ENCODE data around the gene PIH1D1. TPM values are rescaled to one million over a fixed set of nuclear protein-coding genes. Genes with fewer than 3 reads are reported as not detected.

The PIH1D1 gene
- total and polyA plus RNA-seq, 3 experiments from 2014 or later: 81.8 to 138 (median 132) TPM

- peak in 1 of 5 donors; percentile 20 for DNase-seq
- no peaks in the 10 kb centered on the region for H3K36me3 ChIP-seq (ENCODE audit: insufficient read depth, low read length)
- H3K27me3 ChIP-seq (ENCODE audit: insufficient read depth, low read length, poor library complexity, severe bottlenecking): peaks cover 79% of the 10 kb centered on the region
- H3K4me3 ChIP-seq (ENCODE audit: low read length): no peak overlapping the region
- peaks cover 19% of the 10 kb centered on the region for H3K4me1 ChIP-seq (ENCODE audit: insufficient read depth, low read length)
- ChIA-PET CTCF (interaction anchor here (1.4 kb wide), 1 partner anchor 38 kb away, joined by 3 read pairs; no protein-coding TSS in a partner anchor), POLR2A (interaction anchor here (0.6 kb wide), 1 partner anchor 151 kb away, joined by 3 read pairs; no protein-coding TSS in a partner anchor)
- H3K27me3 Mint-ChIP-seq: peaks cover 73 to 93% of the 10 kb centered on the region in 2 donors
- peaks cover 27 to 49% (median 29%) of the 10 kb centered on the region in 3 donors for H3K4me1 Mint-ChIP-seq
- H3K4me3 Mint-ChIP-seq: peak overlapping the region in 3 of 7 donors; percentile 19 to 68 (median 52)
- peaks cover 0 to 3% (median 0%) of the 10 kb centered on the region in 5 donors for H3K9me3 Mint-ChIP-seq
- H3K27ac ChIP-seq (ENCODE audit: low read depth, low read length): no peak overlapping the region
- H3K9me3 ChIP-seq (ENCODE audit: low read length): no peaks in the 10 kb centered on the region
- H3K36me3 Mint-ChIP-seq: peaks cover 0 to 4% (median 0%) of the 10 kb centered on the region in 3 donors
- peak overlapping the region in 2 of 8 donors; percentile 19 to 32 for H3K27ac Mint-ChIP-seq
Measured at GRCh38 chr19:49432141-49433073, 19.2 kb downstream of the PIH1D1 start.

DNA sequence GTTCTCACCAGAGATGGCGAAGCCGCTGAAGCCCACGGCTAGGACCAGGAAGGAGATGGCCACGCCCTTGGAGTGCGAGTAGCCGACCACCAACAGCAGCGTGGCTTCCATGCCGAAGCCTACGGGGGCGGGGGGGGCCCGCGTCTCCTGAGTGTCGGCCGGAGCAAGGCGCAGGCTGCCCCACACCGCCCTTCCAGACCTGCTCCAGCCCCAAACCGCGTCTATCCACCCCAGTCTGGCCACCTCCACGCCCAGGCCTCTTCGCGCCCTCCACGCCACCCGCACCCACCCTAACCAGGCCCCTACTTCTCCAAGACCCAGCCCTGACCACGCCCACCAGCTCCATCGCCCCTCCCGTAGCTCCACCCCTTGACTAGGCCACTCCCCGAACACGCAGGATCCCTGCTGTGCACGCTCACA is 20.3 kb downstream of the PIH1D1 start:
- DNase-seq: peak in 1 of 5 donors; percentile 59
- H3K27me3 Mint-ChIP-seq: peaks cover 74 to 93% of the 10 kb centered on the region in 2 donors
- Histone ChIP-seq H3K27ac (ENCODE audit: low read depth, low read length) (peak overlapping the region; percentile 12), H3K4me3 (ENCODE audit: low read length) (no peak overlapping the region), H3K27me3 (ENCODE audit: insufficient read depth, low read length, poor library complexity, severe bottlenecking) (peaks cover 80% of the 10 kb centered on the region), H3K9me3 (ENCODE audit: low read length) (no peaks in the 10 kb centered on the region), H3K36me3 (ENCODE audit: insufficient read depth, low read length) (no peaks in the 10 kb centered on the region), H3K4me1 (ENCODE audit: insufficient read depth, low read length) (peaks cover 20% of the 10 kb centered on the region)
- H3K27ac Mint-ChIP-seq: no peak overlapping the region
- peaks cover 33 to 53% (median 35%) of the 10 kb centered on the region in 3 donors for H3K4me1 Mint-ChIP-seq
- POLR2A ChIA-PET: no interaction called here
- H3K4me3 Mint-ChIP-seq: peak overlapping the region in 1 of 7 donors; percentile 26
- CTCF ChIA-PET: interaction anchor here (1.4 kb wide), 1 partner anchor 39 kb away, joined by 3 read pairs; no protein-coding TSS in a partner anchor
- H3K9me3 Mint-ChIP-seq: peaks cover 0 to 3% (median 0%) of the 10 kb centered on the region in 5 donors
- peaks cover 0 to 4% (median 0%) of the 10 kb centered on the region in 3 donors for H3K36me3 Mint-ChIP-seq

DNA sequence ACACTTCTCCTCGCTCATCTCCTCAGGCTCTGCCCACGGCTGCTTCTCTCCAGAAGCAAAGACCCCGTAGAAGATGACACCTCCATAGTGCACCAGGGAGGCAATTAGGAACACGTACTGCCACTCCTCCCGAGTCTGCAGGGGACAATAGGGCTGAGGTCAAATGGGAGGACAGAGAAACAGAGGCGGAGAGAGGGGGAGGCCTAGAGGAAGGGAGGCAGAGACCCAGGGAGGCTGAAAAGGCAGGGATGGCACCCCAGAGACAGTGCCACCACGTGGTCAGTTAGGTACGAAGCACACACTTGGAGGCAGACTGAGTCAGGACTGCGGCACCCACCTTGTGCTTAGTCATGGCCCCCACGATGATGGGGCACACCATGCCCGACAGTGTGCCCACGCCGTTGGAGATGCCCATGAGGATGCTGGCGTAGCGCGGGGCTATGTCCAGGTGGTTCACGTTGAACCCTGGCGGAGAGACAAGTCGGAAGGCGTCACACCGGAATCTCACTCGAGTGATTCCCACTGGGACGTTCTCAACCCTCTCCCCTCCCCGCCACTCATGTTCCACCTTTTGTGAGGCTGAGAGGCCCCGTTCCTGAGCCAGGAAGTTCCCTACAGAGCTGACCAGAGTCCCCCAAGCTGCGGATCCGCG is 20.8 kb downstream of the PIH1D1 start:
- H3K27me3 Mint-ChIP-seq: peaks cover 74 to 93% of the 10 kb centered on the region in 2 donors
- no peak for DNase-seq
- peak overlapping the region in 1 of 7 donors; percentile 52 for H3K4me3 Mint-ChIP-seq
- Histone ChIP-seq H3K27me3 (ENCODE audit: insufficient read depth, low read length, poor library complexity, severe bottlenecking) (peaks cover 85% of the 10 kb centered on the region), H3K4me3 (ENCODE audit: low read length) (no peak overlapping the region), H3K4me1 (ENCODE audit: insufficient read depth, low read length) (peaks cover 25% of the 10 kb centered on the region), H3K27ac (ENCODE audit: low read depth, low read length) (peak overlapping the region; percentile 12), H3K9me3 (ENCODE audit: low read length) (no peaks in the 10 kb centered on the region), H3K36me3 (ENCODE audit: insufficient read depth, low read length) (no peaks in the 10 kb centered on the region)
- peak overlapping the region in 1 of 8 donors; percentile 27 for H3K27ac Mint-ChIP-seq
- H3K9me3 Mint-ChIP-seq: peaks cover 0 to 3% (median 0%) of the 10 kb centered on the region in 5 donors
- peaks cover 34 to 53% (median 35%) of the 10 kb centered on the region in 3 donors for H3K4me1 Mint-ChIP-seq
- H3K36me3 Mint-ChIP-seq: peaks cover 0 to 4% (median 0%) of the 10 kb centered on the region in 3 donors
- ChIA-PET CTCF (interaction anchor here (1.4 kb wide), 1 partner anchor 39 kb away, joined by 3 read pairs; no protein-coding TSS in a partner anchor), POLR2A (no interaction called here)

GRCh38 chr19:49430172-49430677 is 21.4 kb downstream of the PIH1D1 start:
- CTCF ChIA-PET: interaction anchor here (1.3 kb wide), 1 partner anchor 37 kb away, joined by 4 read pairs; no protein-coding TSS in a partner anchor
- peak overlapping the region in 1 of 8 donors; percentile 27 for H3K27ac Mint-ChIP-seq
- H3K27me3 Mint-ChIP-seq: peaks cover 74 to 93% of the 10 kb centered on the region in 2 donors
- peaks cover 0 to 4% (median 0%) of the 10 kb centered on the region in 3 donors for H3K36me3 Mint-ChIP-seq
- H3K4me1 ChIP-seq (ENCODE audit: insufficient read depth, low read length): peaks cover 27% of the 10 kb centered on the region
- peaks cover 91% of the 10 kb centered on the region for H3K27me3 ChIP-seq (ENCODE audit: insufficient read depth, low read length, poor library complexity, severe bottlenecking)
- H3K27ac ChIP-seq (ENCODE audit: low read depth, low read length): no peak overlapping the region
- no peaks in the 10 kb centered on the region for H3K9me3 ChIP-seq (ENCODE audit: low read length)
- H3K4me3 ChIP-seq (ENCODE audit: low read length): no peak overlapping the region
- no peak overlapping the region for H3K4me3 Mint-ChIP-seq
- peaks cover 36 to 59% (median 41%) of the 10 kb centered on the region in 3 donors for H3K4me1 Mint-ChIP-seq
- no peaks in the 10 kb centered on the region for H3K36me3 ChIP-seq (ENCODE audit: insufficient read depth, low read length)
- H3K9me3 Mint-ChIP-seq: peaks cover 0 to 3% (median 0%) of the 10 kb centered on the region in 5 donors
- POLR2A ChIA-PET: no interaction called here
- DNase-seq: no peak

- peak overlapping the region in 5 of 7 donors; percentile 35 to 65 (median 47) for H3K4me3 Mint-ChIP-seq
- POLR2A ChIA-PET: interaction anchor here (0.6 kb wide), 1 partner anchor 16 kb away, joined by 6 read pairs; no protein-coding TSS in a partner anchor
- peaks cover 0 to 3% (median 0%) of the 10 kb centered on the region in 5 donors for H3K9me3 Mint-ChIP-seq
- CTCF ChIA-PET: interaction anchor here (1.3 kb wide), 1 partner anchor 35 kb away, joined by 4 read pairs; no protein-coding TSS in a partner anchor
- peak overlapping the region in 1 of 8 donors; percentile 11 for H3K27ac Mint-ChIP-seq
- peaks cover 0 to 4% (median 0%) of the 10 kb centered on the region in 3 donors for H3K36me3 Mint-ChIP-seq
- Histone ChIP-seq H3K4me1 (ENCODE audit: insufficient read depth, low read length) (peaks cover 31% of the 10 kb centered on the region), H3K36me3 (ENCODE audit: insufficient read depth, low read length) (no peaks in the 10 kb centered on the region), H3K27me3 (ENCODE audit: insufficient read depth, low read length, poor library complexity, severe bottlenecking) (peaks cover 90% of the 10 kb centered on the region), H3K27ac (ENCODE audit: low read depth, low read length) (no peak overlapping the region), H3K9me3 (ENCODE audit: low read length) (no peaks in the 10 kb centered on the region), H3K4me3 (ENCODE audit: low read length) (no peak overlapping the region)
- no peak for DNase-seq
- H3K4me1 Mint-ChIP-seq: peaks cover 42 to 71% (median 50%) of the 10 kb centered on the region in 3 donors
- peaks cover 76 to 90% of the 10 kb centered on the region in 2 donors for H3K27me3 Mint-ChIP-seq
Measured at GRCh38 chr19:49428547-49429451, 22.8 kb downstream of the PIH1D1 start.

DNA sequence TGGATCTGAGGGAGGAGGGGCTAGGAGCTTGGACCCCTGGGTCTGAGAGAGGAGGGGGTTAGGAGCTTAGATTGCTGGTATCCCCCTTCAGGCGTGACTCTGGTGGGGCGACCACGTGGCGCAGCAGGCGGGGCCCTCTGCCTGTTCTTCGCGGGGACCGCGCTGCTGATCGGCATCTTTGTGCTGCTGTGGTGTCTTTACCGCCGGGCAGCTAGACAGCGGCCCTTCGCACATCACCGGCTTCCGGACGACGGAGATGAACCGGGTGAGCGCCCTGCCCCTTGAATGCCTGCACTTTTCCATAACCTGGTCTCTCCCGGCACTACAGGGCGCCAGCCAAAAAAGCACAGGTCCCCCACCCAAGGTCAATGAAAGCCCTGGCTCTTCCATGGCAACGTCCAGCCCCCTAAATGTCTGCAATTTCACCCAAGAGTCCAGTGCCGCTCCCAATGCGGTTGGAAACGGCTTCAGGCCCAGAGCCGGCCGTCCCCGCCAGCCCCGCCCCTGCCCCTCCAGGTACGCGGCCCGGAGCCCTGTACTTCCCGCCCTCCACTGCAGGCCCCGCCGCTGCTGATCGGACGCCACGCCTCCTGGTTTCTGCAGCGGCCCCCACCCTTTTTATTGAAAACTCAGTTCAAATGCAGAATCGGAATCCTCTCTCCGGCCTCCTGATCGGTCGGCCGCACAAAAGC is 23.6 kb downstream of the PIH1D1 start:
- Mint-ChIP-seq H3K4me3 (peak overlapping the region in 6 of 7 donors; percentile 37 to 65 (median 47)), H3K27ac (peak overlapping the region in 1 of 8 donors; percentile 11)
- POLR2A ChIA-PET: no interaction called here

More for the DNA sequence above, 23.6 kb downstream of the PIH1D1 start:
- Histone ChIP-seq H3K4me3 (ENCODE audit: low read length) (no peak overlapping the region), H3K27ac (ENCODE audit: low read depth, low read length) (no peak overlapping the region), H3K4me1 (ENCODE audit: insufficient read depth, low read length) (peaks cover 32% of the 10 kb centered on the region), H3K9me3 (ENCODE audit: low read length) (no peaks in the 10 kb centered on the region), H3K27me3 (ENCODE audit: insufficient read depth, low read length, poor library complexity, severe bottlenecking) (peaks cover 90% of the 10 kb centered on the region), H3K36me3 (ENCODE audit: insufficient read depth, low read length) (no peaks in the 10 kb centered on the region)
- peaks cover 75 to 88% of the 10 kb centered on the region in 2 donors for H3K27me3 Mint-ChIP-seq
- DNase-seq: peak in 1 of 5 donors; percentile 20
- peaks cover 43 to 71% (median 50%) of the 10 kb centered on the region in 3 donors for H3K4me1 Mint-ChIP-seq
- peaks cover 0 to 2% (median 0%) of the 10 kb centered on the region in 5 donors for H3K9me3 Mint-ChIP-seq
- peaks cover 0 to 4% (median 0%) of the 10 kb centered on the region in 3 donors for H3K36me3 Mint-ChIP-seq
- CTCF ChIA-PET: interaction anchor here (1.5 kb wide), 1 partner anchor 14 kb away, joined by 4 read pairs; the partner anchor contains the start of gene SLC17A7

All from CD8-positive, alpha-beta memory T cell (primary cell).